Vagina (tissue), 2 donors: Measurements from ENCODE around the gene SPOP. TPM values are rescaled to one million over a fixed set of nuclear protein-coding genes. Genes with fewer than 3 reads are reported as not detected.

Source experiments
- DNase-seq, 2 donors: peaks; one replicate each; pipeline ENCODE4 v3.0.0-alpha.2; 2017; ENCODE audit errors: extremely low spot score in 2 of 2
- H3K27ac ChIP-seq: fragments of 200-600 bp; sonication (generic); one replicate; pipeline ENCODE4 v1.5.1; 2019
- H3K27me3 ChIP-seq: fragments of 200-600 bp; sonication (generic); one replicate; pipeline ENCODE4 v1.5.1; 2019
- H3K36me3 ChIP-seq, 2 donors: fragments of 200-600 bp; sonication (generic); one replicate each; pipeline ENCODE4 v1.5.1; 2017 to 2019
- H3K4me1 ChIP-seq: fragments of 200-600 bp; sonication (generic); one replicate; pipeline ENCODE4 v1.5.1; 2019
- H3K4me3 ChIP-seq, 2 donors: fragments of 200-600 bp; sonication (generic); 1 replicate in 1 of 2; 2 replicates in 1 of 2; pipeline ENCODE4 v1.5.1; 2016 to 2019
- H3K9me3 ChIP-seq: fragments of 200-600 bp; sonication (generic); one replicate; pipeline ENCODE4 v1.5.1; 2019
- POLR2A ChIP-seq, 2 donors: fragments of 450-650 bp; IDR thresholded peaks; one replicate each; pipeline ENCODE4 v1.6.1; 2017; ENCODE audit warnings: antibody characterized with exemption in 2 of 2, mild to moderate bottlenecking in 2 of 2, moderate library complexity in 2 of 2
- POLR2AphosphoS5 ChIP-seq, 2 donors: sonication (generic); formaldehyde crosslinking; IDR thresholded peaks; one replicate each; pipeline ENCODE4 v1.9.0; 2017; ENCODE audit warnings: antibody characterized with exemption in 2 of 2, mild to moderate bottlenecking in 2 of 2, low read depth in 1 of 2; ENCODE audit not compliant: insufficient read depth in 1 of 2
- intact Hi-C: fragments of 100-400 bp; cut with DNase I; formaldehyde crosslinking; loops from one replicate; pipeline ENCODE4 v1.15.1; 2023
- total RNA-seq: library from RNA; depleted of rRNA; stranded (reverse); fragments of >200 nt; gene quantifications from one replicate; pipeline ENCODE4 v1.2.3, GENCODE V29; 2016
- TF ChIP-seq, protein P1 (sequence below), 3 experiments: fragments of 450-650 bp in 2 of 3; fragments of 200-600 bp in 1 of 3; sonication (generic) in 1 of 3; IDR thresholded peaks; one replicate each; pipeline ENCODE4 v1.5.1; 2017 to 2019; ENCODE audit warnings: antibody characterized with exemption in 3 of 3, mild to moderate bottlenecking in 2 of 3, moderate library complexity in 2 of 3

SPOP gene
- total RNA-seq, 1 donor from 2014 or later, result 87.2 TPM

GRCh38 chr17:49595980-49596379, 81.9 kb downstream of the SPOP start:
- intact Hi-C loops, result no loop called here
- peaks cover 0 to 55% of the 10 kb centered on the region in 2 donors for H3K36me3 ChIP-seq

DNA sequence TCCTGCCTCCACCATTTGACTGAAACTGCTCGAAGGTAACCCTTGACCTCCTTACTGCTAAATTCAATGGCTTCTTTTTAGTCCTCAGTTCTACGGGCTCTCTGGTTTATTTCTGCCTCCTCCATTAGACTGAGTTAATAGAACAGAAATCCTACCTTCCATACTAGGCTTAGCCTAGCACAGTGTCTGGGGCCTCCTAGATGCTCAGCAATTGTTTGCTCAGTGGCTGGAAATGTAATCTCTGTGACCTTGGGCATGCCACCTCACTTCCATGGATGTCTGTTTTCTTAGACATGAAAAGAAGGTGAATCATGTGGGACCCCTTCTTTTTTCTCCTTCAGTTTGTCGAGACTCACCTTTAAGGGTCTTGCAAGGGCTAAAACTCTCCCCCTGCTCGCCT, 82.6 kb downstream of the SPOP start:
- H3K4me1 ChIP-seq, result no peaks in the 10 kb centered on the region
- no peak for DNase-seq
- H3K9me3 ChIP-seq, result no peaks in the 10 kb centered on the region
- intact Hi-C loops, result no loop called here
- no peak overlapping the region for H3K4me3 ChIP-seq
- H3K36me3 ChIP-seq, result peaks cover 0 to 49% of the 10 kb centered on the region in 2 donors
- no peak overlapping the region for H3K27ac ChIP-seq
- TF ChIP-seq POLR2A (IDR thresholded peaks at IDR 0.05) (no peak), POLR2AphosphoS5 (IDR thresholded peaks at IDR 0.05; ENCODE audit: insufficient read depth in 1 of 2, low read depth in 1 of 2) (no peak)
- TF ChIP-seq, protein P1, sequence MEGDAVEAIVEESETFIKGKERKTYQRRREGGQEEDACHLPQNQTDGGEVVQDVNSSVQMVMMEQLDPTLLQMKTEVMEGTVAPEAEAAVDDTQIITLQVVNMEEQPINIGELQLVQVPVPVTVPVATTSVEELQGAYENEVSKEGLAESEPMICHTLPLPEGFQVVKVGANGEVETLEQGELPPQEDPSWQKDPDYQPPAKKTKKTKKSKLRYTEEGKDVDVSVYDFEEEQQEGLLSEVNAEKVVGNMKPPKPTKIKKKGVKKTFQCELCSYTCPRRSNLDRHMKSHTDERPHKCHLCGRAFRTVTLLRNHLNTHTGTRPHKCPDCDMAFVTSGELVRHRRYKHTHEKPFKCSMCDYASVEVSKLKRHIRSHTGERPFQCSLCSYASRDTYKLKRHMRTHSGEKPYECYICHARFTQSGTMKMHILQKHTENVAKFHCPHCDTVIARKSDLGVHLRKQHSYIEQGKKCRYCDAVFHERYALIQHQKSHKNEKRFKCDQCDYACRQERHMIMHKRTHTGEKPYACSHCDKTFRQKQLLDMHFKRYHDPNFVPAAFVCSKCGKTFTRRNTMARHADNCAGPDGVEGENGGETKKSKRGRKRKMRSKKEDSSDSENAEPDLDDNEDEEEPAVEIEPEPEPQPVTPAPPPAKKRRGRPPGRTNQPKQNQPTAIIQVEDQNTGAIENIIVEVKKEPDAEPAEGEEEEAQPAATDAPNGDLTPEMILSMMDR (IDR thresholded peaks at IDR 0.05), result no peak
- H3K27me3 ChIP-seq, result no peaks in the 10 kb centered on the region

More at GRCh38 chr17:49595980-49596379, 81.9 kb downstream of the SPOP start:
- H3K27me3 ChIP-seq, result no peaks in the 10 kb centered on the region
- H3K4me3 ChIP-seq, result no peak overlapping the region
- H3K27ac ChIP-seq, result no peak overlapping the region
- no peak for DNase-seq
- no peaks in the 10 kb centered on the region for H3K9me3 ChIP-seq
- TF ChIP-seq POLR2AphosphoS5 (IDR thresholded peaks at IDR 0.05; ENCODE audit: insufficient read depth in 1 of 2, low read depth in 1 of 2), result no peak
- TF ChIP-seq, protein P1 (IDR thresholded peaks at IDR 0.05), result no peak
- TF ChIP-seq POLR2A (IDR thresholded peaks at IDR 0.05), result no peak
- H3K4me1 ChIP-seq, result no peaks in the 10 kb centered on the region

DNA sequence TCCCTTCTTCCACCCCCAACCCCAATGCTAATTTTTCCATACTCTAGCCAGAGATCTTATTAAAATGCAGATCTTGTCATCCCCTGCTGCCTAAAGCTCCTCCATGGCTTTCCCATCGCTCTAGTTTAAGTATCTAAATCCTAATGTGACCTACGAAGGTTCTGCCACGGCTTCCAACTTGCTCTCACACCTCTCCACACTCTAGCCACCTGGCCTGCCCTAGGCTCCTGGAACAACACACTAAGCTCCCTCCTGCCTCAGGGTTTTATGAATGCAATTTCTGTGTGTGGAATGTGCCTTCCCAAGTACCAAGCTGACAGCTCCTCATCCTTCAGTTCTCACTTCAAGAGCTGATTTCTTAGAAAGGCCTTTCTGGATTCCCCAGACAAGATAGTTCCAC, 85.6 kb downstream of the SPOP start:
- intact Hi-C loops, result no loop called here

DNA sequence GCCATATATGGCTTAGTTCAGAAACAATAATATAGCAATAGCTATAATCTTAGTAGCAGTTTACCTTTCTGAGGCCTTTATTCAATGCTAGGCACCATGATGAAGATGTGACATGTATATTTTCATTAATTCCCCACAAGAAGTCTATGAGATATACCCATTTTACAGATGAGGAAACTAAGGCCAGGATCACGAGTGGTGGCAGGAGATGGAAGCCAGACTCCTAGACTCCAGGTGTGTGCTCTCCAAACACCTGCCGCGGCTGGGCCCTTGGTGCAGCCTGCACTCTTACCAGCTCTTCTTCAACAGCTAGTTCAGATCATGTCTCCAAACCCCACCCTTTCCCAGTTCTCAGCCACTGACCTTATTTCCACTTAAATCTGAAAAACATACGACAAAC, 87.0 kb downstream of the SPOP start:
- no peaks in the 10 kb centered on the region for H3K9me3 ChIP-seq
- H3K4me3 ChIP-seq, result no peak overlapping the region
- no peak for DNase-seq
- TF ChIP-seq POLR2AphosphoS5 (IDR thresholded peaks at IDR 0.05; ENCODE audit: insufficient read depth in 1 of 2, low read depth in 1 of 2), result no peak
- TF ChIP-seq, protein P1 (IDR thresholded peaks at IDR 0.05), result no peak
- no peak for TF ChIP-seq POLR2A (IDR thresholded peaks at IDR 0.05)
- H3K4me1 ChIP-seq, result peaks cover 5% of the 10 kb centered on the region
- H3K27ac ChIP-seq, result no peak overlapping the region
- intact Hi-C loops, result no loop called here
- no peaks in the 10 kb centered on the region for H3K27me3 ChIP-seq
- H3K36me3 ChIP-seq, result peaks cover 0 to 20% of the 10 kb centered on the region in 2 donors

More for the DNA sequence above, 85.6 kb downstream of the SPOP start:
- peaks cover 0 to 31% of the 10 kb centered on the region in 2 donors for H3K36me3 ChIP-seq
- H3K27ac ChIP-seq, result no peak overlapping the region
- H3K4me1 ChIP-seq, result peaks cover 5% of the 10 kb centered on the region
- TF ChIP-seq POLR2AphosphoS5 (IDR thresholded peaks at IDR 0.05; ENCODE audit: insufficient read depth in 1 of 2, low read depth in 1 of 2) (no peak), POLR2A (IDR thresholded peaks at IDR 0.05) (no peak)
- TF ChIP-seq, protein P1 (IDR thresholded peaks at IDR 0.05), result no peak
- DNase-seq, result no peak
- no peaks in the 10 kb centered on the region for H3K27me3 ChIP-seq
- no peaks in the 10 kb centered on the region for H3K9me3 ChIP-seq
- no peak overlapping the region for H3K4me3 ChIP-seq

GRCh38 chr17:49589577-49589927, 88.3 kb downstream of the SPOP start:
- DNase-seq, result no peak
- intact Hi-C loops, result no loop called here

More at GRCh38 chr17:49589577-49589927, 88.3 kb downstream of the SPOP start:
- no peak overlapping the region for H3K27ac ChIP-seq
- peaks cover 0 to 11% of the 10 kb centered on the region in 2 donors for H3K36me3 ChIP-seq
- no peaks in the 10 kb centered on the region for H3K27me3 ChIP-seq
- no peaks in the 10 kb centered on the region for H3K9me3 ChIP-seq
- TF ChIP-seq, protein P1 (IDR thresholded peaks at IDR 0.05), result no peak
- no peak for TF ChIP-seq POLR2A (IDR thresholded peaks at IDR 0.05)
- no peak for TF ChIP-seq POLR2AphosphoS5 (IDR thresholded peaks at IDR 0.05; ENCODE audit: insufficient read depth in 1 of 2, low read depth in 1 of 2)
- H3K4me3 ChIP-seq, result no peak overlapping the region
- peaks cover 5% of the 10 kb centered on the region for H3K4me1 ChIP-seq
